HG02885 (cell line): ENCODE results near the gene GABRQ.
"Not testable (repeated sequence)": the region's sequence is repeated elsewhere in the genome, so short reads cannot be mapped to it uniquely, and the experiment has no call there.

Experiments used
- ATAC-seq: cut with Tn5 transposase; IDR thresholded peaks from one replicate; pipeline ENCODE4 v1.9.1; 2021; ENCODE audit warnings: mild to moderate bottlenecking; ENCODE audit not compliant: unreplicated experiment, poor library complexity

Gene GABRQ

DNA sequence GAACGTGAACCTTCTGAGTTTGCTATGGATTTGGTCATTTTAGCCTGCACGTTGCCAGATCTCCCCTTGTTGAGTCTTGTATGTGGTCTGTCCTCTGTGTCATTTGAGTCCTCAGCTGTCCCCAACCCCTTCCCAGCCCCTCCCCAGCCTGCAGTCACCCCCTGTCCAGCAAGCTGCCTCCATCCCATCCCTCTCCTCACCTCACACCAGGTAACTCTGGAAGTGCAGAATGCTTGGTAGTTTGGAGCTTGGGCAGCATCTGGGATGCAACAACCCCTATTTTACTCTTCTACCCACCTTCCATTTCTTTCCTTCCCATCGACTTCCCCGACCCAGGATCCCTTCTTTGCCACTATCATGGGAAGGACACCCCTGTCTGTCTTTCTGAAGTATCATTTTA, 18.4 kb downstream of the GABRQ start:
- ATAC-seq: no peak

DNA sequence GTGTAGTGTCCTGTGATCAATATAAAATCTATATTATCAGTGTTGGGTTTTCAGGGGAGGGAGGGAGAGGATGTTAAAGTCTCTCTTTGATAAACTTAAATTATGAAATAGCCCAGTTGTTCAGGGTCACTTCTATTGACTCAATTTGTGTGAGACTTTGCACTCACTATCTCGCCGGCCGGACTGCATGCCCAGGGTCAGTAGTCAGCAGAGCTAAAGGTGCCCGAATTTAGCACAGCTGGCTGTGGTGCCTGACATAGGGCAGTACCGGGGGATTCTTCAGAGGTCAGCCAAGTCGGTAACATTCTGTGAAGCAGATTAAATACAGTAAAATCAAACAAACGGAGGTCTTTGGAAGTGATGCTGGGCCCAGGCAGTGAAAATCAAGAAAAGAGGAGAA, 19.2 kb downstream of the GABRQ start:
- no peak for ATAC-seq

DNA sequence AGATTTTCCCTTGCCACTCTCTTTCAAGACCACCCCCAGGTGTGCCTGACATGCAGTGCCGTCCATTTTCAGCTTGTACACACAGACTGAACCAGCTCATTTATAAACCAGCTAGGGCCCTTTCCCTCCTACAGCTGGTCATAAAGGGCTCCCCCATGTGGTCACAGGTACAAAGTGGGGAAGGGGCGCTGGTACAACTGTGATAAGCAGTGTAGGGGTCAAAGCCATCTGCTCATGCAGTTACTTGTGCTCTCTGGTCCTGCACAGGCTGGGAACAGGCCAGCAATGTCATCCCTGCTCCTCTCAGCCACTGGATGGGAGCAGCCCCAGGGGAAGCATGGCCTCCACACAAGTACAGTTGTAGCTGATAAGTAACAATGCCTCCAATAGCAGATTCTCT, 20.6 kb downstream of the GABRQ start:
- no peak for ATAC-seq

DNA sequence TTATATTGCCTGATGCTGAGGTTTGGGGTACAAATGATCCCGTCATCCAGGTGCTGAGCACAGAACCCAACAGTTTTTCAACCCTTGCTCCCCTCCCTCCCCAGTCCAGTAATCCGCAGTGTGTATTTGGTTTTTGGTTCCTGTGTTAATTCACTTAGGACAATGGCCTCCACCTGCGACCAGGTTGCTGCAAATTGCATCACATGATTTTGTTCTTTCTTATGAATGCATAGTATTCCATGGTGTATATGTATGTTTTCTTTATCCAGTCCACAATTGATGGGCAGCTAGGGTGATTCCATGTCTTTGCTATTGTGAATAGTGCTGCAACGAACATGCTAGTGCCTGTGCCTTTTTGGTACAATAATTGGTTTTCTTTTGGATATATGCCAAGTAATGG, 25.4 kb downstream of the GABRQ start:
- no peak for ATAC-seq

DNA sequence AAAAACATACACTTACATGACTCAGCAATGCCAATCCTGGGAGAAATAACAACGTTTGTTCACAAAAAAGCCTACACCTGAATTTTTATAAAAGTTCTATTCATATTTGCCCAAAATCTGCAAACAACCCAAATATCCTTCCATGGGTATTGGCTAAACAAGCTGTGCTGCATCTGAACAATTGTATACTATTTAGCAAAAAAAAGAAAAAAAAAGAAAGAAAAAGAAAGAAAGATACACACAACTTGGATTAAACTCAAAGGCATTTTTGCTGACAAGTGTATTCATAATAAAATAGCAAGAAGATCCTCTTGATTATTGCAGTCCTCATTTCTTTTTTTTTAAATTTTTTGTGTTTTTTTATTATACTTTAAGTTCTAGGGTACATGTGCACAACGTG, 36.4 kb downstream of the GABRQ start:
- ATAC-seq: no peak

DNA sequence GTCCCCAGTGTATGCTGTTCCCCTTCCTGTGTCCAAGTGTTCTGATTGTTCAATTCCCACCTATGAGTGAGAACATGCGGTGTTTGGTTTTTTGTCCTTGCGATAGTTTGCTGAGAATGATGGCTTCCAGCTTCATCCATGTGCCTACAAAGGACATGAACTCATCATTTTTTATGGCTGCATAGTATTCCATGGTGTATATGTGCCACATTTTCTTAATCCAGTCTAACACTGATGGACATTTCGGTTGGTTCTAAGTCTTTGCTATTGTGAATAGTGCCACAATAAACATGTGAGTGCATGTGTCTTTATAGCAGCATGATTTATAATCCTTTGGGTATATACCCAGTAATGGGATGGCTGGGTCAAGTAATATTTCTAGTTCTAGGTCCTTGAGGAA, 37.0 kb downstream of the GABRQ start:
- ATAC-seq: not testable (repeated sequence)

DNA sequence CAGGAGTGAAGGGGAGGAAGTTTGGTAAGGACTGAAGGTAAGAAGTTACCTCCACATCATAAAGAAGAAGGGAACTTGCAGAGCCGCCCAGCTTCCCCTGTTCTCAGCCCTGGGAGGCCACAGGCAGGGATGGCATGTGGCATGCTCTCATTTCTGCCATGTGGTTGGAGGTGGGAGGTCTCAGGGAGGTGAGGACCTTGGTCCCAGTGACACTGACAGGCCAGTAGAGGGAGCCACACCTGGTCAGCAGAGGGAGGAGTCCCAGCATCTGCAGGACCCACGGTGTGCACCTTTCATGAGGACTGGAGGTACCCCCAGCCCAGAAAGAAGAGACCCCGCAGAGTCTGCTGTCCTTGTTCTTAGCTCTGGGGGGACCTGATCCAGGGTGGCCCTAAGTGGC, 43.3 kb downstream of the GABRQ start:
- ATAC-seq: peak; percentile 97

DNA sequence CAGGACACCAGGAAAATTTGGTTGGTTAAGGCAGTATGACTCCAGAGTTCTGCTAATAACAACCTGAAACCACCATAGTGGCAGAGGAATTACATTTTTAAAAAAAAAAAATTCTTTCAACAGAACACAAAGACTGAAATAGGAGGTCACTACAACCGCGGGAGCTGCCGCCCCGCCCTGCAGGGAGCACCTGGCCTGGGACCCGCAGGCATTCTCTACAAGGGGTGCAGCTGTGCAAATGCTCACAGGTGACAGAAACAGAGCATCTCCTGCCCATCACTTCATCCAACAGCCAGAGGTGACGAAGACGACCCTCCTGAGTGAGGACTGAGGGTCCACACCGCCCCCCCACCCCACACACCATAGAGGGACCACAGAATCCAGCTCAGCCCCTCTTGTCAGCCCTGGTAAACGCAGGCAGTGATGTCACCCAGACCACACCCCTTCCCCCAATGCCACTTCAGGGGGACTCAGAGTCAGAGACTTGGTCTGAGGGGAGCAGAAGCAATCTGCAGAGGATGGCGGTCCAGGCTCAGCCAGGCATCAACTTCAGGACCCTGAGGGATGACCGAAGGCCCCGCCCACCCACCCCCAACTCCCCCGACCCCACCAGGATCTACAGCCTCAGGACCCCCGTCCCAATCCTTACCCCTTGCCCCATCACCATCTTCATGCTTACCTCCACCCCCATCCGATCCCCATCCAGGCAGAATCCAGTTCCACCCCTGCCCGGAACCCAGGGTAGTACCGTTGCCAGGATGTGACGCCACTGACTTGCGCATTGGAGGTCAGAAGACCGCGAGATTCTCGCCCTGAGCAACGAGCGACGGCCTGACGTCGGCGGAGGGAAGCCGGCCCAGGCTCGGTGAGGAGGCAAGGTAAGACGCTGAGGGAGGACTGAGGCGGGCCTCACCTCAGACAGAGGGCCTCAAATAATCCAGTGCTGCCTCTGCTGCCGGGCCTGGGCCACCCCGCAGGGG, 60.5 kb downstream of the GABRQ start, which contains the start of gene MAGEA3:
MAGEA3 (plus strand) TSS at position 843 of the 980 bp plus-strand sequence. CDS start 2,039 bp downstream, outside the sequence.
- not testable (repeated sequence) for ATAC-seq

DNA sequence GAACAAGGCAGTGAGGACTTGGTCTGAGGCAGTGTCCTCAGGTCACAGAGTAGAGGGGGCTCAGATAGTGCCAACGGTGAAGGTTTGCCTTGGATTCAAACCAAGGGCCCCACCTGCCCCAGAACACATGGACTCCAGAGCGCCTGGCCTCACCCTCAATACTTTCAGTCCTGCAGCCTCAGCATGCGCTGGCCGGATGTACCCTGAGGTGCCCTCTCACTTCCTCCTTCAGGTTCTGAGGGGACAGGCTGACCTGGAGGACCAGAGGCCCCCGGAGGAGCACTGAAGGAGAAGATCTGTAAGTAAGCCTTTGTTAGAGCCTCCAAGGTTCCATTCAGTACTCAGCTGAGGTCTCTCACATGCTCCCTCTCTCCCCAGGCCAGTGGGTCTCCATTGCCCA, 62.7 kb downstream of the GABRQ start:
- ATAC-seq: not testable (repeated sequence)

DNA sequence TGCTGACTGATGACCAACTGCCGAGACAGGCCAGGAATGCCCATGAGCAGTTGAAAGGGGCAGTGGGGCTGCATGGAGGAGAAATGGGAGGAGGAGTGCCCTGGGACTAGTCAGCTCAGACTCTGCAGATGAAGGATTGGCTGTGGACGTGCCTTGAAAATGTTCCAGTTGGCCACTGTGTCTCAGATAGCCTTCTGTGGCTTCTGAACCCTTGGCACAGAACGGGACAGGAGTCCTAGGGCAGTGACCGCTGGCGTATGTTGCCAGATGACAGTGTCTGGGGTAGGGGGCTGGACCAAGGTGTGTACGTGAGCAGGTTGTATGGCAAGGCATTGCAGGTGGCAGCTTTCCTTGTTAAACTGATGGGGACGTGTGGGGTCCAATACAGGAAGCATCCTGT, 68.8 kb downstream of the GABRQ start:
- not testable (repeated sequence) for ATAC-seq
